Fibroblast of skin of left biceps (primary cell): Measurements from ENCODE around the gene RCCD1.
"Not testable (repeated sequence)": the region's sequence is repeated elsewhere in the genome, so short reads cannot be mapped to it uniquely, and the experiment has no call there.

Experiments used
- DNase-seq, 2 experiments: peaks; one replicate each; pipeline ENCODE4 v3.0.0-alpha.2; 2013; ENCODE audit warnings: low read depth in 2 of 2

Gene RCCD1

GRCh38 chr15:90918034-90918788 is 36.5 kb upstream of the RCCD1 start:
- no peak for DNase-seq

GRCh38 chr15:90918835-90919234 is 35.8 kb upstream of the RCCD1 start:
- no peak for DNase-seq

DNA sequence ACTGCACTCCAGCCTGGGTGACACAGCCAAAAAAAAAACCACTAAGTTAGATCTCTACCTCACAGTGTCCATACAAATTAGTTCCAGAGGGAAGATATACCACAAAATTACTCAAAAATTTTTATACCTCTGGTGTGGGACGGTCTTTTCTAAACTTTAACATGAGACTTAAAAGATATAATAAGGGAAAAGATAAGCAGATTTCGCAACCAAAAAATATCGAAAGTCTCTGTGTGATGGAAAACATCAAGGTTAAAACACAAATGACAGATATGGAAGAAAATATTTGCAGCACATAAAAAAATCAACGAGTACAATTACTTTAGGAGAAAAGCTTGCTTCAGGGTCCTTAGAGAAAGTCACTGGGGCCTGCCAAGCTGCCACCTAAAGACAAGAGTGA is 32.8 kb upstream of the RCCD1 start:
- DNase-seq: no peak

- DNase-seq: not testable (repeated sequence)
Observed at GRCh38 chr15:90922712-90923322, 31.9 kb upstream of the RCCD1 start.

GRCh38 chr15:90924375-90924774 is 30.3 kb upstream of the RCCD1 start:
- no peak for DNase-seq

GRCh38 chr15:90926766-90927165 is 27.9 kb upstream of the RCCD1 start:
- not testable (repeated sequence) for DNase-seq

DNA sequence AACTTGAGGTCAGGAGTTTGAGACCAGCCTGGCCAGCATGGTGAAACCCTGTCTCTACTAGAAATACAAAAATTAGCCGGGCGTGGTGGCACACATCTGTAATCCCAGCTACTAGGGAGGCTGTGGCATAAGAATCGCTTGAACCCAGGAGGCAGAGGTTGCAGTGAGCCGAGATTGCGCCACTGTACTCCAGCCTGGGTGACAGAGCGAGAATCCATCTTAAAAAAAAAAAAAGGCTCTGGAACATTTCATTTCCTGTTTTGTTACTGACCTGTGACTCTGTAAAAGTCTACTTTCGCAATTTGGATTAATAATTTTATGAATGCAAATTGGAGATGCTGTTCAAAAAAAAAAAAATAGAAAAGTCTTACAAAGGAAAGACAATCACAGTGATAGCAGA is 26.6 kb upstream of the RCCD1 start:
- not testable (repeated sequence) for DNase-seq

DNA sequence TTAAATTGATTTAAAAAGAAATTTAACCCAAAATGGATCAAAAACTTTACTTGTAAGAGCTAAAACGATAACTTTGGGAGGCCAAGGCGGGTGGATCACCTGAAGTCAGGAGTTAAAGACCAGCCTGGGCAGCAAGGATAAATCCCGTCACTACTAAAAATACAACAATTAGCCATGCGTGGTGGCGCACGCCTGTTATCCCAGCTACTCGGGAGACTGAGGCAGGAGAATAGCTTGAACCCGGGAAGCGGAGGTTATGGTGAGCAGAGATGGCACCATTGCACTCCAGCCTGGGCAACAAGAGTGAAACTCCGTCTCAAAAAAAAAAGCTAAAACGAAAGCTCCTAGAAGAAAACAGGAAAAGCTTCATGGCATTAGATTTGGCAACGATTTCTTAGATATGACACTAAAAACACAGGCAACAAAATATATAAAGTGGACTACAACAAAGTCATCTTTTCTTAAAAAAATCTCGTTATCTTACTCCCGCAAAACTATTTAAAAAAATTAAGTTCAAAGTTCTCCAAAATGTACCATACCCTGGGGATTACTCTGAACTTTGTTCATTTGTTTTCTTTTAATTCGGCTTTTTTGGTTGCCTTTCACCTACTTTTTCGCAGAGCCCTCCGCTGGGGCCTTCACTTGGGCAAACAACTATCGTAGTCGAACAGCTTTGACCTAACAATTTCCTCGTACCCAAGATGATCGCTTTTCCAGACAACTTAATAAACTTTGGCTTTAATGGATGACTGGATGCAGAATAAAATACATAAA is 25.3 kb upstream of the RCCD1 start:
- no peak for DNase-seq

DNA sequence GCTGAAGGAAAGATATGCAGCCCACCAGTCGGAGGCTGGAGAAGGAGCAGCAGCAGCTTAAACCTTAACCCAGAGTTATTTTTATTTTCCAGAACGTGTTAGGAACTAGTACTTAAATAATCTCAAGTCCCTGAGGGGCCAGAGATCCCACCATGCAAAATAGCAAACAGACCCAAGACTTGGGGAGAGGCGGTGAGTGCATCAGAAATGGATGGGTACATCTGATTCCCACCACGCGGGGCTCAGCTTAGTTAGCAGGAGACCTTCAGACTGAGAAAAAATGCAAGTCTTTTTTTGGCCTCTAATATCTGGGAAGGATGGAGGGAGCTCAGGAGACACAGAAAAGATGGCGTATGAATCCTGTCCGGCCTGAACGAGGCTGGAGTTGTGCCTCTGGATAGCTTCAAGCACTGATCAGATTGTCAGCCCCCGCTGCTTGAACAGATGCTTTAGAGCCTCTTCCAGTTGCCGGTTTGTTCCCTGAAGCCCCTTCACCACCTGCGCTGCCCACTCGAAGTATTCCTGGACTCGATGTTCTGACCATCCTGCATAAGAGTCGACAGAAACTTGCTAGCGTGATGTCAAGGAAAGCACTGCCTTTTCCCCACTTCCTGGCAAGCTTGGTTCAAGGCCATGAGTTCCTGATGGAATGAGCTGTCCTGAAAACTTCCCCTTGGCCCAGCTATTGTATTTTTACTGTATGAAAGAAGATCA is 23.7 kb upstream of the RCCD1 start:
- DNase-seq: no peak

- no peak for DNase-seq
Observed at GRCh38 chr15:90931575-90931827, 23.2 kb upstream of the RCCD1 start.

- peak; percentile 23 to 43 for DNase-seq
Observed at GRCh38 chr15:90931828-90932659, 22.6 kb upstream of the RCCD1 start, which contains the start of gene HDDC3. TSS of gene HDDC3 (minus strand) at chr15:90932549. CDS start at chr15:90932540, 9 bp downstream.

- DNase-seq: no peak
Observed at GRCh38 chr15:90932660-90932991, 22.1 kb upstream of the RCCD1 start.

GRCh38 chr15:90933301-90933700 is 21.4 kb upstream of the RCCD1 start:
- DNase-seq: no peak

- DNase-seq: peak; percentile 29 to 36
Observed at GRCh38 chr15:90934256-90934948, 20.3 kb upstream of the RCCD1 start.

DNA sequence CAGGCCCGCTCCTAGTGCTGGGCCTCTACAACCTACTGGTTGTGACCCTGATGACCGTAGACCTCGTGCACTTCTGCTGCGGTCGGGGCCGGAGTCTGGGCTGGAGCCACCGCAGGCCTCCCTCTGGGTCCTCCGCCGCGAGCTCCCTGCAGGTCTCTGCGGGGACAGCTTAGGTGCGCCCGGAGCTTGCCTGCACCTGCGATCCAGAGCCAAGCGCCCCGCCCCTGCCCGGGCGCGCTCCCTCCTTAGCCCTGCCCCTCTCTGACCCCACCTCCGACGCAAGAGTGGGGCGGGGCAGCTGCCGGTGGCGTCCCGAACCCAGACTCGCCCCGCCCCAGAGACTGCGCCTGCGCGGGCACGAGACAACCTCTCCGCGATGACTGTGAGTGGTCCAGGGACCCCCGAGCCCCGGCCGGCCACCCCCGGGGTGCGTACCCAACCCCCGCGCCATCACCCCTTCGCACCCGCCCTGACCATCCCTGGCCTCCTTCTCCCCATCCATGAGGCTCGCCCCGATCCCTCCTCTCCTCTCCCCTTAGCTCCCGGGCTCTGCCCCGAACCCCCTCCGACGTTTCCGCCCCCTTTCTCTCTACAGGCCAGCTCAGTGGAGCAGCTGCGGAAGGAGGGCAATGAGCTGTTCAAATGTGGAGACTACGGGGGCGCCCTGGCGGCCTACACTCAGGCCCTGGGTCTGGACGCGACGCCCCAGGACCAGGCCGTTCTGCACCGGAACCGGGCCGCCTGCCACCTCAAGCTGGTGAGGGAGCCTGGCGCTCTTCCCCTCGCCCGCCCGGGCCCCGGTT is 19.5 kb upstream of the RCCD1 start, which contains the start of gene UNC45A:
UNC45A (plus strand) TSS at position 337 of the 803 bp plus-strand sequence; CDS start at position 377, 40 bp downstream.
- peak; percentile 40 for DNase-seq

DNA sequence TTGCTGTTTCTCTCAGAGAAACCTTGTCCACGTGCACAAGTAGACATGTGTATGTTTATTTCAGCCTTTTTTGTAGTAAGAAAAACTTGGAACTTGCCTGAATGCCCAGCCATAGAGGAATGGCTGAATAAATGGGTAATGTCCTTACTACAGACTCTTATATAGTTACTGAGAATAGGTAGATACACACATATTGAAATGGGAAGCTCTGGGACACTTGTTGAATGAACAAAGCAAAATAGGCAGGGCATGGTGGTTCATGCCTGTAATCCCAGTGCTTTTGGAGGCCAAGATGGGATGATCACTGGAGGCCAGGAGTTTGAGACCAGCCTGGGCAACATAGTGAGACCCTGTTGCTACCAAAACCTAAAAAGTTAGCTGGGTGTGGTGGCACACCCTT is 17.9 kb upstream of the RCCD1 start:
- no peak for DNase-seq

DNA sequence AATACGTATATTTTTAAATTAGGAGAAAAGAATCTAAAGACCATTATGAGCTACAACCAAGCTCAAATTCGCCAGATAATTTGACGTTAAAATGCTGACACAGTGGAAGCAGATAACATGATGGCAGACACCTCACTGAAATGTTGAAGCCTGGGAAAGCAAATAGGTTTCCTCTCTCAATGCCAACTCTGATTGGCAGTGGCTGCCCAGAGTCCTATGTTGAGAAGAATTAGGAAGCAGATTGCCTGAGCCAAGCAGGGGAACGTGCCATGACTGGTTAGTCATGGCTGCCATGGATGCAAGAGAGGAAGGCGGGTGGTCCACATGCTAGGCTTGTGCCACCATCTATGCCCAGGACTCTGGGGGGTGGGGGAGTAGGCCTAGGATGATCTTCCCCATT is 16.4 kb upstream of the RCCD1 start:
- no peak for DNase-seq

DNA sequence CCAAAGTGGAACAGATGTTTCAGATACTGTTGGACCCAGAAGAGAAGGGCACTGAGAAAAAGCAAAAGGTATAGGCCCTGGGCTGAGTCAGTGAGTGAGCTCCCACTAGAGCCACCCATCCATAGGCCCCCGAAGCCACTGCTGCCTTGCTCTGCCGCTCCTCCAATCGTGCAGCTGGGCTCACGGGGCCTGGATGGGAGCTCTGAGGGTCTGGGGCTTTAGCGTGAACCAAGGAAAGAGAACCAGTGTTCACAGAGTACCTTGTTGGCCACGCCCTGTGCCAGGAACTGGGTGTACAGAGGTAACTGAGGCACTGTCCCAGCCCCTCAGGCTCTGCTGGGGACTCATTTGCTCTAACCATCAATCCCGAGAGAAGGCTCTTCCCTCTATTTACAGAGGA is 14.9 kb upstream of the RCCD1 start:
- no peak for DNase-seq

GRCh38 chr15:90941038-90941437 is 13.6 kb upstream of the RCCD1 start:
- DNase-seq: no peak
